Breast epithelium (tissue), 3 donors: Measurements from ENCODE around the gene FN3K.

Experiments
- POLR2A ChIP-seq: fragments of 450-650 bp; IDR thresholded peaks from one replicate; pipeline ENCODE4 v1.6.1; 2016; ENCODE audit warnings: antibody characterized with exemption, mild to moderate bottlenecking, moderate library complexity
- POLR2AphosphoS5 ChIP-seq, 3 donors: sonication (generic); formaldehyde crosslinking; IDR thresholded peaks; one replicate each; pipeline ENCODE4 v1.6.1; 2017; ENCODE audit warnings: antibody characterized with exemption in 3 of 3
- TF ChIP-seq, protein P1 (sequence below), 3 donors: fragments of 450-650 bp; IDR thresholded peaks; one replicate each; pipeline ENCODE4 v1.5.1; 2016 to 2017; ENCODE audit warnings: antibody characterized with exemption in 3 of 3, mild to moderate bottlenecking in 3 of 3, moderate library complexity in 3 of 3

DNA sequence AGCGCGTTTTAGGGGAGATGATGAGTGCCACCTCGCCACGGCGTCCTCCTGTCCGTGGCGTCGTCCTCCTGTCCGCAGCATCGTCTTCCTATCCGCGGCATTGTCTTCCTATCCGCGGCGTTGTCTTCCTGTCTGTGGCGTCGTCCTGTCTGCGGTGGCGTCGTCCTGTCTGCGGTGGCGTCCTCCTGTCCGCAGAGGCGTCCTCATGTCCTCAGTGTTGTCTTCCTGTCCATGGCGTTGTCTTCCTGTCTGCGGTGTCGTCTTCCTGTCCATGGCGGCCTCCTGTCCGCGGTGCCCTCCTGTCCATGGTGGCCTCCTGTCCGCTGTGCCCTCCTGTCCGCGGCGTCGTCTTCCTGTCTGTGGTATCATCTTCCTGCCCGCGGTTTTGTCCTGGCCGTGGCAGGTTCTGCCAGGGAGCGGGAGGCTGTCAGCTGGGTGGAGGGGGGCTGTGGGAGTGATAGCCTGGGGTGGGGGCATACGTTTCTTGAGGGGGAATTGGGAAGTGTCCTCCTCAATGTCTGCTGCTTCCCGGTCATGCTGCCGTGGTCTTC is 47.3 kb downstream of the FN3K start:
- TF ChIP-seq, protein P1, sequence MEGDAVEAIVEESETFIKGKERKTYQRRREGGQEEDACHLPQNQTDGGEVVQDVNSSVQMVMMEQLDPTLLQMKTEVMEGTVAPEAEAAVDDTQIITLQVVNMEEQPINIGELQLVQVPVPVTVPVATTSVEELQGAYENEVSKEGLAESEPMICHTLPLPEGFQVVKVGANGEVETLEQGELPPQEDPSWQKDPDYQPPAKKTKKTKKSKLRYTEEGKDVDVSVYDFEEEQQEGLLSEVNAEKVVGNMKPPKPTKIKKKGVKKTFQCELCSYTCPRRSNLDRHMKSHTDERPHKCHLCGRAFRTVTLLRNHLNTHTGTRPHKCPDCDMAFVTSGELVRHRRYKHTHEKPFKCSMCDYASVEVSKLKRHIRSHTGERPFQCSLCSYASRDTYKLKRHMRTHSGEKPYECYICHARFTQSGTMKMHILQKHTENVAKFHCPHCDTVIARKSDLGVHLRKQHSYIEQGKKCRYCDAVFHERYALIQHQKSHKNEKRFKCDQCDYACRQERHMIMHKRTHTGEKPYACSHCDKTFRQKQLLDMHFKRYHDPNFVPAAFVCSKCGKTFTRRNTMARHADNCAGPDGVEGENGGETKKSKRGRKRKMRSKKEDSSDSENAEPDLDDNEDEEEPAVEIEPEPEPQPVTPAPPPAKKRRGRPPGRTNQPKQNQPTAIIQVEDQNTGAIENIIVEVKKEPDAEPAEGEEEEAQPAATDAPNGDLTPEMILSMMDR (IDR thresholded peaks at IDR 0.05): no peak
- TF ChIP-seq POLR2A (no peak), POLR2AphosphoS5 (IDR thresholded peaks at IDR 0.05) (no peak)
